HepG2 (cell line): Measurements from ENCODE around the gene BMAL1. TPM values are rescaled to one million over a fixed set of nuclear protein-coding genes. Genes with fewer than 3 reads are reported as not detected.

Experiments used
- ATAC-seq: fragments of 200-7000 bp; cut with Tn5 transposase; 3 replicates; pipeline ENCODE4 v1.9.1; 2020; ENCODE audit warnings: mild to moderate bottlenecking, moderate library complexity
- BruUV-seq: library from RNA; stranded (reverse); fragments of 400-500 nt; replicated peaks from 2 replicates; lab custom pipeline; 2021; lab: Mats Ljungman, UMichigan
- CTCF ChIA-PET: fragments of 300-600 bp; formaldehyde crosslinking; extraction: SDS; loops from one replicate; lab custom pipeline; 2021; ENCODE audit warnings: low total read pairs, inconsistent platforms, low intra/inter-chr PET ratio; lab: Yijun Ruan, JAX
- POLR2A ChIA-PET: fragments of 350-600 bp; sonication (Branson Sonifier 250); formaldehyde crosslinking; loops from one replicate; lab custom pipeline; 2020; ENCODE audit warnings: antibody characterized with exemption, inconsistent platforms; lab: Yijun Ruan, JAX
- DNase-seq: peaks from one replicate; pipeline ENCODE4 v3.0.0-alpha.2; 2015; ENCODE audit warnings: low spot score
- FAIRE-seq: peaks from 3 replicates; lab custom pipeline; 2011; peaks lifted over from hg19 to GRCh38; lab: Jason Lieb, UNC
- H2AFZ ChIP-seq: one replicate; pipeline ENCODE4 v1.6.1; 2011; ENCODE audit warnings: low read length, inconsistent platforms
- H3K27ac ChIP-seq: fragments of 300-600 bp; 3 replicates; pipeline ENCODE4 v1.8.0; 2011; ENCODE audit warnings: mixed run types, mild to moderate bottlenecking, mixed read lengths, low read length, inconsistent platforms; ENCODE audit not compliant: insufficient read depth; ENCODE audit errors: extremely low read length
- H3K27me3 ChIP-seq, 2 experiments: fragments of 200-600 bp in 1 of 2; 2 replicates in 1 of 2; 3 replicates in 1 of 2; pipeline versions ENCODE4 v1.6.0 to v1.8.0; 2011; ENCODE audit warnings: low read length in 2 of 2, mild to moderate bottlenecking in 2 of 2, moderate library complexity in 2 of 2, inconsistent platforms in 1 of 2; ENCODE audit not compliant: insufficient read depth in 2 of 2, control insufficient read depth in 1 of 2
- H3K36me3 ChIP-seq, 2 experiments: fragments of 200-600 bp in 1 of 2; replicated peaks in 1 of 2; 2 replicates in 1 of 2; 3 replicates in 1 of 2; pipeline versions ENCODE4 v1.5.1 to v1.8.0; 2011; ENCODE audit warnings: low read length in 2 of 2, inconsistent platforms in 1 of 2; ENCODE audit not compliant: insufficient read depth in 2 of 2, control insufficient read depth in 1 of 2
- H3K4me1 ChIP-seq: 2 replicates; pipeline ENCODE4 v1.5.1; 2012; ENCODE audit warnings: low read length, inconsistent platforms; ENCODE audit not compliant: insufficient read depth
- H3K4me2 ChIP-seq: 2 replicates; pipeline ENCODE4 v1.6.0; 2011; ENCODE audit warnings: low read depth, low read length, inconsistent platforms
- H3K4me3 ChIP-seq, 3 experiments: fragments of 200-600 bp in 1 of 3; sonication (generic), shearing (Covaris generic) in 1 of 3; replicated peaks in 1 of 3; 2 replicates each; pipeline ENCODE4 v1.5.1; 2011 to 2016; ENCODE audit warnings: low read length in 3 of 3, inconsistent platforms in 2 of 3, low read depth in 2 of 3, mild to moderate bottlenecking in 2 of 3, control low read depth in 1 of 3, mixed read lengths in 1 of 3; ENCODE audit not compliant: insufficient read depth in 1 of 3
- H3K79me2 ChIP-seq: one replicate; pipeline ENCODE4 v1.6.1; 2011; ENCODE audit warnings: low read length, inconsistent platforms; ENCODE audit not compliant: insufficient read depth
- H3K9ac ChIP-seq: 2 replicates; pipeline ENCODE4 v1.6.0; 2011; ENCODE audit warnings: mild to moderate bottlenecking, low read depth, low read length, inconsistent platforms; ENCODE audit not compliant: insufficient read depth
- H3K9me3 ChIP-seq: 2 replicates; pipeline ENCODE4 v1.5.1; 2012; ENCODE audit warnings: mild to moderate bottlenecking, low read length
- H4K20me1 ChIP-seq: 2 replicates; pipeline ENCODE4 v1.6.0; 2011; ENCODE audit warnings: inconsistent platforms, mild to moderate bottlenecking, low read length, moderate library complexity; ENCODE audit not compliant: insufficient read depth
- AKNA ChIP-seq: sonication (generic); formaldehyde crosslinking; IDR thresholded peaks from 2 replicates; pipeline ENCODE4 v1.4.0; 2020; ENCODE audit warnings: missing genetic modification reagents, borderline replicate concordance
- CERS6 ChIP-seq: sonication (generic); formaldehyde crosslinking; IDR thresholded peaks from 2 replicates; pipeline ENCODE4 v1.5.0; 2020; ENCODE audit warnings: missing genetic modification reagents
- FLYWCH1 ChIP-seq: sonication (generic); formaldehyde crosslinking; IDR thresholded peaks from 2 replicates; pipeline ENCODE4 v1.8.1; 2023; ENCODE audit warnings: mild to moderate bottlenecking, missing genetic modification reagents
- MZF1 ChIP-seq: sonication (generic); formaldehyde crosslinking; IDR thresholded peaks from 2 replicates; pipeline ENCODE4 v1.8.1; 2023; ENCODE audit warnings: mild to moderate bottlenecking, missing genetic modification reagents, borderline replicate concordance
- ZNF160 ChIP-seq: sonication (generic); formaldehyde crosslinking; IDR thresholded peaks from 2 replicates; pipeline ENCODE4 v1.8.0; 2022; ENCODE audit warnings: mild to moderate bottlenecking, inconsistent platforms, missing genetic modification reagents
- ZNF333 ChIP-seq: sonication (generic); formaldehyde crosslinking; IDR thresholded peaks from 2 replicates; pipeline ENCODE4 v1.4.0; 2020; ENCODE audit warnings: mild to moderate bottlenecking, missing genetic modification reagents, borderline replicate concordance
- whole genome bisulfite sequencing: methylation state at CpG from one replicate; pipeline ENCODE4 v1.1.6; 2017; ENCODE audit warnings: low lambda C conversion rate; 5-methylcytosine and 5-hydroxymethylcytosine counted together
- in situ Hi-C: cut with HindIII; loops from 2 replicates; pipeline ENCODE4 v1.10.0; 2017; ENCODE audit warnings: low pct_unique_long_range_greater_than_20kb; ENCODE audit not compliant: extremely low pct_ligation_motif_present
- intact Hi-C: fragments of 100-400 bp; cut with micrococcal nuclease; formaldehyde crosslinking; loops from one replicate; pipeline ENCODE4 v1.10.0; 2022; ENCODE audit not compliant: unreplicated experiment
- polyA plus RNA-seq, 8 experiments: library from polyadenylated mRNA; depleted of rRNA in 3 of 8; stranded (reverse) in 7 of 8; unstranded in 1 of 8; fragments of >200 nt; fragmentation: Illumina TruSeq in 4 of 8; extraction: Trizol in 4 of 8; gene quantifications; 2 replicates each; pipeline versions ENCODE4 v1.2.1 to v1.2.3, GENCODE V29; 2011 to 2016; ENCODE audit warnings: low read depth in 4 of 8, missing spikeins in 1 of 8, mixed read lengths in 1 of 8; ENCODE audit not compliant: insufficient read depth in 1 of 8
- total RNA-seq, 5 experiments: library from RNA; depleted of rRNA; stranded (reverse); fragments of >200 nt; fragmentation: Illumina TruSeq; extraction: Trizol; gene quantifications; 2 replicates each; pipeline ENCODE4 v1.2.3, GENCODE V29; 2016; ENCODE audit warnings: low read depth in 1 of 5
- TF ChIP-seq, protein P1 (sequence below): IDR thresholded peaks from 2 replicates; pipeline ENCODE4 v1.6.1; 2012; ENCODE audit warnings: low read length, improper control_type of control experiment

The BMAL1 gene
- total and polyA plus RNA-seq, 2 of the 13 experiments (the other 11 are each of a cell fraction or from before 2014, with no cell fraction given), result 4.5 to 4.8 TPM

GRCh38 chr11:13251966-13252365 is 25.6 kb upstream of the BMAL1 start (continued):
- TF ChIP-seq CERS6 (CRISPR knock-in tag) (no peak), FLYWCH1 (no peak), ZNF160 (CRISPR knock-in tag) (no peak), ZNF333 (CRISPR knock-in tag) (no peak), MZF1 (no peak)
- TF ChIP-seq, protein P1, sequence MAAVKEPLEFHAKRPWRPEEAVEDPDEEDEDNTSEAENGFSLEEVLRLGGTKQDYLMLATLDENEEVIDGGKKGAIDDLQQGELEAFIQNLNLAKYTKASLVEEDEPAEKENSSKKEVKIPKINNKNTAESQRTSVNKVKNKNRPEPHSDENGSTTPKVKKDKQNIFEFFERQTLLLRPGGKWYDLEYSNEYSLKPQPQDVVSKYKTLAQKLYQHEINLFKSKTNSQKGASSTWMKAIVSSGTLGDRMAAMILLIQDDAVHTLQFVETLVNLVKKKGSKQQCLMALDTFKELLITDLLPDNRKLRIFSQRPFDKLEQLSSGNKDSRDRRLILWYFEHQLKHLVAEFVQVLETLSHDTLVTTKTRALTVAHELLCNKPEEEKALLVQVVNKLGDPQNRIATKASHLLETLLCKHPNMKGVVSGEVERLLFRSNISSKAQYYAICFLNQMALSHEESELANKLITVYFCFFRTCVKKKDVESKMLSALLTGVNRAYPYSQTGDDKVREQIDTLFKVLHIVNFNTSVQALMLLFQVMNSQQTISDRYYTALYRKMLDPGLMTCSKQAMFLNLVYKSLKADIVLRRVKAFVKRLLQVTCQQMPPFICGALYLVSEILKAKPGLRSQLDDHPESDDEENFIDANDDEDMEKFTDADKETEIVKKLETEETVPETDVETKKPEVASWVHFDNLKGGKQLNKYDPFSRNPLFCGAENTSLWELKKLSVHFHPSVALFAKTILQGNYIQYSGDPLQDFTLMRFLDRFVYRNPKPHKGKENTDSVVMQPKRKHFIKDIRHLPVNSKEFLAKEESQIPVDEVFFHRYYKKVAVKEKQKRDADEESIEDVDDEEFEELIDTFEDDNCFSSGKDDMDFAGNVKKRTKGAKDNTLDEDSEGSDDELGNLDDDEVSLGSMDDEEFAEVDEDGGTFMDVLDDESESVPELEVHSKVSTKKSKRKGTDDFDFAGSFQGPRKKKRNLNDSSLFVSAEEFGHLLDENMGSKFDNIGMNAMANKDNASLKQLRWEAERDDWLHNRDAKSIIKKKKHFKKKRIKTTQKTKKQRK, result no peak

- CTCF ChIA-PET, result no interaction called here
- in situ Hi-C loops, result no loop called here
- FAIRE-seq, result no peak
- no peak for TF ChIP-seq AKNA (CRISPR knock-in tag)
These were observed 25.2 kb upstream of the BMAL1 start for GRCh38 chr11:13252438-13252837.

More at GRCh38 chr11:13252438-13252837, 25.2 kb upstream of the BMAL1 start:
- no peaks in the 10 kb centered on the region for H4K20me1 ChIP-seq
- intact Hi-C loops, result no loop called here
- H2AFZ ChIP-seq, result no peak overlapping the region
- no TSS peak for BruUV-seq
- WGBS, result 25% methylated on average over 4 of the region's 4 CpGs
- no peak for DNase-seq
- H3K27me3 ChIP-seq, result no peaks in the 10 kb centered on the region
- H3K79me2 ChIP-seq, result no peaks in the 10 kb centered on the region
- H3K27ac ChIP-seq, result no peak overlapping the region
- no peak overlapping the region for H3K4me3 ChIP-seq
- no peaks in the 10 kb centered on the region for H3K36me3 ChIP-seq
- no peak for ATAC-seq
- no peak overlapping the region for H3K4me2 ChIP-seq
- no peaks in the 10 kb centered on the region for H3K4me1 ChIP-seq
- H3K9me3 ChIP-seq, result no peaks in the 10 kb centered on the region
- no peak overlapping the region for H3K9ac ChIP-seq
- POLR2A ChIA-PET, result no interaction called here
